Keratinocyte (primary cell): ENCODE data around the gene SETD7. TPM values are rescaled to one million over a fixed set of nuclear protein-coding genes. Genes with fewer than 3 reads are reported as not detected.
A peak's percentile ranks its signal among the peaks of the same experiment; 100 is the strongest.

Experiments used
- DNase-seq: peaks from one replicate; pipeline ENCODE4 v3.0.0-alpha.2; 2011; ENCODE audit warnings: low read depth, missing footprints, low spot score
- FAIRE-seq: peaks from 2 replicates; lab custom pipeline; 2011; peaks lifted over from hg19 to GRCh38; lab: Jason Lieb, UNC
- H2AFZ ChIP-seq: 2 replicates; pipeline ENCODE4 v1.6.0; 2012; ENCODE audit warnings: low read length, control low read depth, inconsistent platforms; ENCODE audit not compliant: control insufficient read depth
- H3K27ac ChIP-seq: 2 replicates; pipeline ENCODE4 v1.5.1; 2011; ENCODE audit warnings: low read length; ENCODE audit not compliant: control insufficient read depth, insufficient read depth
- H3K27me3 ChIP-seq: 3 replicates; pipeline ENCODE4 v1.6.0; 2011; ENCODE audit warnings: low read length; ENCODE audit not compliant: control insufficient read depth, insufficient read depth; ENCODE audit errors: extremely low read depth
- H3K36me3 ChIP-seq, 2 experiments: 2 replicates in 1 of 2; 3 replicates in 1 of 2; pipeline ENCODE4 v1.5.1; 2011; ENCODE audit warnings: low read length in 2 of 2, mild to moderate bottlenecking in 1 of 2; ENCODE audit not compliant: control insufficient read depth in 2 of 2, insufficient read depth in 2 of 2; ENCODE audit errors: extremely low read depth in 1 of 2
- H3K4me1 ChIP-seq: 3 replicates; pipeline ENCODE4 v1.5.1; 2011; ENCODE audit warnings: low read length; ENCODE audit not compliant: control insufficient read depth, insufficient read depth; ENCODE audit errors: extremely low read depth
- H3K4me2 ChIP-seq: 3 replicates; pipeline ENCODE4 v1.6.0; 2011; ENCODE audit warnings: low read depth, low read length; ENCODE audit not compliant: control insufficient read depth, insufficient read depth; ENCODE audit errors: extremely low read depth
- H3K4me3 ChIP-seq, 3 experiments: fragments of 200-600 bp in 1 of 3; sonication (generic) in 1 of 3; 2 replicates in 2 of 3; 3 replicates in 1 of 3; pipeline ENCODE4 v1.5.1; 2011 to 2016; ENCODE audit warnings: low read length in 3 of 3, mild to moderate bottlenecking in 3 of 3, control low read depth in 2 of 3, inconsistent platforms in 1 of 3, low read depth in 1 of 3, mixed read lengths in 1 of 3, mixed run types in 1 of 3, moderate library complexity in 1 of 3; ENCODE audit not compliant: control insufficient read depth in 2 of 3, insufficient read depth in 2 of 3; ENCODE audit errors: extremely low read depth in 1 of 3
- H3K79me2 ChIP-seq: 2 replicates; pipeline ENCODE4 v1.6.0; 2012; ENCODE audit warnings: low read length; ENCODE audit not compliant: control insufficient read depth, insufficient read depth
- H3K9ac ChIP-seq: 3 replicates; pipeline ENCODE4 v1.6.0; 2011; ENCODE audit warnings: low read length; ENCODE audit not compliant: control insufficient read depth, insufficient read depth; ENCODE audit errors: extremely low read depth
- H3K9me1 ChIP-seq: 3 replicates; pipeline ENCODE4 v1.6.0; 2011; ENCODE audit warnings: low read length; ENCODE audit not compliant: control insufficient read depth, insufficient read depth; ENCODE audit errors: extremely low read depth
- H3K9me3 ChIP-seq: 2 replicates; pipeline ENCODE4 v1.5.1; 2012; ENCODE audit warnings: low read depth, low read length; ENCODE audit not compliant: control insufficient read depth
- H4K20me1 ChIP-seq: 3 replicates; pipeline ENCODE4 v1.6.0; 2011; ENCODE audit warnings: low read length; ENCODE audit not compliant: control insufficient read depth, insufficient read depth; ENCODE audit errors: extremely low read depth
- EZH2 ChIP-seq: IDR thresholded peaks from one replicate; pipeline ENCODE4 v1.6.1; 2012; ENCODE audit warnings: inconsistent platforms, mild to moderate bottlenecking, low read length, moderate library complexity
- dilution Hi-C: fragments of 300-500 bp; cut with MboI; formaldehyde crosslinking; loops from one replicate; pipeline ENCODE4 v1.7.0; 2020; ENCODE audit warnings: low sequenced_read_pairs; ENCODE audit not compliant: extremely low pct_ligation_motif_present
- polyA plus RNA-seq, 5 experiments: library from polyadenylated mRNA; depleted of rRNA in 3 of 5; stranded (reverse) in 3 of 5; stranded (forward) in 1 of 5; unstranded in 1 of 5; fragments of >200 nt; gene quantifications; 1 replicate in 1 of 5; 2 replicates in 3 of 5; 3 replicates in 1 of 5; pipeline versions ENCODE4 v1.2.1 to v1.2.3, GENCODE V29; 2011 to 2012; ENCODE audit warnings: missing spikeins in 2 of 5, low read depth in 1 of 5, low replicate concordance in 1 of 5
- TF ChIP-seq, protein P1 (sequence below), 3 experiments: IDR thresholded peaks in 1 of 3; conservative IDR thresholded peaks in 1 of 3; optimal IDR thresholded peaks in 1 of 3; 2 replicates in 2 of 3; 3 replicates in 1 of 3; pipeline versions ENCODE3 to v1.5.1; 2011; ENCODE audit warnings: low read length in 3 of 3, mild to moderate bottlenecking in 3 of 3, moderate library complexity in 2 of 3, control low read depth in 1 of 3, inconsistent platforms in 1 of 3; ENCODE audit not compliant: insufficient read depth in 2 of 3; ENCODE audit errors: extremely low read depth in 1 of 3

The SETD7 gene
- polyA plus RNA-seq, 1 donor (not counting 4 experiments of a cell fraction or from before 2014, with no cell fraction given), result 18.8 TPM

DNA sequence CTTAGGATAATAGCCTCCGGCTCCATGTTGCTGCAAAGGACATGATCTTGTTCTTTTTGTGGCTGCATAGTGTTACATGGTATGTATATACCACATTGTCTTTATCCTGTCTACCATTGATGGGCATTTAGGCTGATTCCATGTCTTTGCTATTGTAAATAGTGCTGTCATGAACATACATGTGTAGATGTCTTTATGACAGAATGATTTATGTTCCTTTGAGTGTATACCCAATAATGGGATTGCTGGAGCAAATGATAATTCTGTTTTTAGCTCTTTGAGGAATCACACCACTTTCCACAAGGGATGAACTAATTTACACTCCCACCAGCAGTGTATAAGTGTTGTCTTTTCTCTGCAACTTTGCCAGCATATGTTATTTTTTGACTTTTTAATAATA, 97.5 kb downstream of the SETD7 start:
- no peak for DNase-seq
- Histone ChIP-seq H3K4me3 (no peak overlapping the region), H3K79me2 (peaks cover 61% of the 10 kb centered on the region), H3K9me1 (peaks cover 3% of the 10 kb centered on the region), H3K9me3 (no peaks in the 10 kb centered on the region), H3K27ac (no peak overlapping the region), H3K4me2 (peak overlapping the region; percentile 13), H2AFZ (no peak overlapping the region), H3K36me3 (no peaks in the 10 kb centered on the region), H3K27me3 (no peaks in the 10 kb centered on the region), H4K20me1 (no peaks in the 10 kb centered on the region), H3K9ac (no peak overlapping the region), H3K4me1 (peaks cover 23% of the 10 kb centered on the region)
- dilution Hi-C loops, result no loop called here
- no peak for TF ChIP-seq EZH2
- TF ChIP-seq, protein P1, sequence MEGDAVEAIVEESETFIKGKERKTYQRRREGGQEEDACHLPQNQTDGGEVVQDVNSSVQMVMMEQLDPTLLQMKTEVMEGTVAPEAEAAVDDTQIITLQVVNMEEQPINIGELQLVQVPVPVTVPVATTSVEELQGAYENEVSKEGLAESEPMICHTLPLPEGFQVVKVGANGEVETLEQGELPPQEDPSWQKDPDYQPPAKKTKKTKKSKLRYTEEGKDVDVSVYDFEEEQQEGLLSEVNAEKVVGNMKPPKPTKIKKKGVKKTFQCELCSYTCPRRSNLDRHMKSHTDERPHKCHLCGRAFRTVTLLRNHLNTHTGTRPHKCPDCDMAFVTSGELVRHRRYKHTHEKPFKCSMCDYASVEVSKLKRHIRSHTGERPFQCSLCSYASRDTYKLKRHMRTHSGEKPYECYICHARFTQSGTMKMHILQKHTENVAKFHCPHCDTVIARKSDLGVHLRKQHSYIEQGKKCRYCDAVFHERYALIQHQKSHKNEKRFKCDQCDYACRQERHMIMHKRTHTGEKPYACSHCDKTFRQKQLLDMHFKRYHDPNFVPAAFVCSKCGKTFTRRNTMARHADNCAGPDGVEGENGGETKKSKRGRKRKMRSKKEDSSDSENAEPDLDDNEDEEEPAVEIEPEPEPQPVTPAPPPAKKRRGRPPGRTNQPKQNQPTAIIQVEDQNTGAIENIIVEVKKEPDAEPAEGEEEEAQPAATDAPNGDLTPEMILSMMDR (optimal IDR thresholded peaks at IDR 0.05 in 1 of 3, IDR thresholded peaks at IDR 0.05 in 1 of 3, conservative IDR thresholded peaks at IDR 0.05 in 1 of 3; ENCODE audit: extremely low read depth in 1 of 3, insufficient read depth in 2 of 3, low read length in 3 of 3), result no peak
- peak; percentile 13 for FAIRE-seq

GRCh38 chr4:139457318-139457717, 98.7 kb downstream of the SETD7 start:
- Histone ChIP-seq H3K9me1 (peaks cover 3% of the 10 kb centered on the region), H3K4me3 (no peak overlapping the region), H3K79me2 (peaks cover 57% of the 10 kb centered on the region), H4K20me1 (no peaks in the 10 kb centered on the region), H3K36me3 (no peaks in the 10 kb centered on the region), H3K4me1 (peaks cover 24% of the 10 kb centered on the region), H2AFZ (no peak overlapping the region), H3K9me3 (no peaks in the 10 kb centered on the region), H3K9ac (no peak overlapping the region), H3K27ac (no peak overlapping the region), H3K4me2 (no peak overlapping the region), H3K27me3 (no peaks in the 10 kb centered on the region)
- no peak for DNase-seq
- no peak for FAIRE-seq
- dilution Hi-C loops, result no loop called here
- TF ChIP-seq, protein P1 (optimal IDR thresholded peaks at IDR 0.05 in 1 of 3, IDR thresholded peaks at IDR 0.05 in 1 of 3, conservative IDR thresholded peaks at IDR 0.05 in 1 of 3; ENCODE audit: extremely low read depth in 1 of 3, insufficient read depth in 2 of 3, low read length in 3 of 3), result no peak
- TF ChIP-seq EZH2, result no peak
